ENCODE data around the gene KNG1.

DNA sequence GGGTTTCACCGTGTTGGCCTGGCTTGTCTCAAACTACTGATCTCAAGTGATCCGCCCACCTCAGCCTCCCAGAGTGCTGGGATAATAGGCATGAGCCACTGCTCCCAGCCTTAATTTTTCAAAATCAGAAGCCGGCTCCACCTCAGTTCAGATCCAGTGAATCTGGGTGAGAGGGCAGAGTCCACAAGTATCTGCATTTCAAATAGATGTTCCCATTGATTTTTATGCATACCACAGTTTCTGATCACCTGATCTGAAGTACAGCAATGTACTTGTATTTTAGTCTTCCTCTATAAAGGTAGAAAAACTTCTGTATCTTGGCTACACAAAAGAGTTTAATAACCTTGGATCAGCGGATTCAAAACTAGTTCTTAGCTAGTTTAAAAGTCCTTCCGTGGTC is 62.0 kb downstream of the KNG1 start:
- TF ChIP-seq POLR2A (IDR thresholded peaks at IDR 0.05; ENCODE audit: low read depth, low read length) (no peak), TAF1 (IDR thresholded peaks at IDR 0.05; ENCODE audit: borderline replicate concordance, low read depth, low read length) (no peak), POLR2AphosphoS5 (IDR thresholded peaks at IDR 0.05; ENCODE audit: low read depth, low read length) (no peak)
